Esophagus muscularis mucosa (tissue), 4 donors: Measurements from ENCODE around the gene CEP85. TPM values are rescaled to one million over a fixed set of nuclear protein-coding genes. Genes with fewer than 3 reads are reported as not detected.

Experiments
- DNase-seq: peaks from one replicate; pipeline ENCODE4 v3.0.0-alpha.2; 2017; ENCODE audit errors: extremely low spot score
- H3K27ac ChIP-seq, 4 donors: fragments of 200-600 bp; sonication (generic); replicated peaks in 1 of 4; 1 replicate in 3 of 4; 2 replicates in 1 of 4; pipeline ENCODE4 v1.5.1; 2016 to 2019; ENCODE audit warnings: mild to moderate bottlenecking in 1 of 4
- H3K27me3 ChIP-seq, 4 donors: fragments of 200-600 bp; sonication (generic); one replicate each; pipeline versions ENCODE4 v1.5.1 to v1.6.0; 2016 to 2019
- H3K36me3 ChIP-seq, 4 donors: fragments of 200-600 bp; sonication (generic); one replicate each; pipeline ENCODE4 v1.5.1; 2016 to 2019
- H3K4me1 ChIP-seq, 4 donors: fragments of 200-600 bp; sonication (generic); one replicate each; pipeline ENCODE4 v1.5.1; 2016 to 2019
- H3K4me3 ChIP-seq, 4 donors: fragments of 200-600 bp; sonication (generic); 1 replicate in 2 of 4; 2 replicates in 2 of 4; pipeline ENCODE4 v1.5.1; 2016 to 2019; ENCODE audit warnings: mild to moderate bottlenecking in 4 of 4, moderate library complexity in 1 of 4
- H3K9me3 ChIP-seq, 4 donors: fragments of 200-600 bp; sonication (generic); 1 replicate in 3 of 4; 2 replicates in 1 of 4; pipeline ENCODE4 v1.5.1; 2016 to 2019
- CTCF ChIP-seq, 3 experiments: fragments of 200-600 bp in 2 of 3; fragments of 450-650 bp in 1 of 3; sonication (generic) in 2 of 3; IDR thresholded peaks; one replicate each; pipeline ENCODE4 v1.5.1; 2017 to 2019; ENCODE audit warnings: antibody characterized with exemption in 3 of 3, mild to moderate bottlenecking in 2 of 3, moderate library complexity in 1 of 3
- EP300 ChIP-seq: sonication (generic); formaldehyde crosslinking; IDR thresholded peaks from one replicate; pipeline ENCODE4 v1.6.1; 2017; ENCODE audit warnings: antibody characterized with exemption
- POLR2A ChIP-seq: fragments of 450-650 bp; IDR thresholded peaks from one replicate; pipeline ENCODE4 v1.6.1; 2017; ENCODE audit warnings: antibody characterized with exemption, moderate library complexity, mild to moderate bottlenecking, low read depth
- POLR2AphosphoS5 ChIP-seq, 2 donors: sonication (generic); formaldehyde crosslinking; IDR thresholded peaks; one replicate each; pipeline ENCODE4 v1.6.1; 2017; ENCODE audit warnings: antibody characterized with exemption in 2 of 2
- WGBS: methylation state at CpG from one replicate; pipeline ENCODE4 v1.1.5; 2018; 5-methylcytosine and 5-hydroxymethylcytosine counted together
- intact Hi-C: fragments of 100-400 bp; cut with DNase I; formaldehyde crosslinking; loops from one replicate; pipeline ENCODE4 v1.15.1; 2023
- total RNA-seq, 4 donors: library from RNA; depleted of rRNA; stranded (reverse); fragments of >200 nt; gene quantifications; one replicate each; pipeline versions ENCODE4 v1.1.0 to v1.2.1, GENCODE V29; 2016

Gene CEP85
- total RNA-seq, 4 donors from 2014 or later, result 3.0 to 6.3 (median 4.8) TPM

- DNase-seq, result no peak
- Histone ChIP-seq H3K4me3 (no peak overlapping the region), H3K9me3 (no peaks in the 10 kb centered on the region), H3K27me3 (peaks cover 0 to 18% (median 0%) of the 10 kb centered on the region in 4 donors), H3K36me3 (no peaks in the 10 kb centered on the region), H3K27ac (no peak overlapping the region), H3K4me1 (peaks cover 0 to 7% (median 2%) of the 10 kb centered on the region in 4 donors)
- TF ChIP-seq POLR2AphosphoS5 (IDR thresholded peaks at IDR 0.05), result no peak
- no peak for TF ChIP-seq POLR2A
- TF ChIP-seq EP300, result no peak
- TF ChIP-seq CTCF (IDR thresholded peaks at IDR 0.05), result no peak
- WGBS, result 62% methylated on average over 3 of the region's 11 CpGs
- intact Hi-C loops, result no loop called here
Observed at GRCh38 chr1:26197813-26198212, 36.2 kb upstream of the CEP85 start.

- WGBS, result 85% methylated on average over 4 of the region's 5 CpGs
- no peak for DNase-seq
- Histone ChIP-seq H3K27me3 (peaks cover 0 to 25% (median 0%) of the 10 kb centered on the region in 4 donors), H3K36me3 (no peaks in the 10 kb centered on the region), H3K27ac (no peak overlapping the region), H3K4me1 (peaks cover 0 to 7% (median 2%) of the 10 kb centered on the region in 4 donors), H3K4me3 (no peak overlapping the region), H3K9me3 (no peaks in the 10 kb centered on the region)
- TF ChIP-seq CTCF (IDR thresholded peaks at IDR 0.05), result no peak
- no peak for TF ChIP-seq POLR2AphosphoS5 (IDR thresholded peaks at IDR 0.05)
- no peak for TF ChIP-seq POLR2A
- no peak for TF ChIP-seq EP300
- intact Hi-C loops, result no loop called here
Observed at GRCh38 chr1:26200413-26200812, 33.6 kb upstream of the CEP85 start.

GRCh38 chr1:26203642-26204318, 30.2 kb upstream of the CEP85 start:
- Histone ChIP-seq H3K9me3 (no peaks in the 10 kb centered on the region), H3K27ac (no peak overlapping the region), H3K4me1 (peaks cover 0 to 7% (median 2%) of the 10 kb centered on the region in 4 donors), H3K36me3 (no peaks in the 10 kb centered on the region), H3K4me3 (no peak overlapping the region), H3K27me3 (peaks cover 0 to 16% (median 0%) of the 10 kb centered on the region in 4 donors)
- intact Hi-C loops, result no loop called here
- TF ChIP-seq EP300, result no peak
- TF ChIP-seq CTCF (IDR thresholded peaks at IDR 0.05), result no peak
- TF ChIP-seq POLR2A, result no peak
- no peak for TF ChIP-seq POLR2AphosphoS5 (IDR thresholded peaks at IDR 0.05)
- no peak for DNase-seq
- WGBS, result 78% methylated on average over 1 of the region's 9 CpGs

GRCh38 chr1:26210147-26210870, 23.7 kb upstream of the CEP85 start:
- H3K36me3 ChIP-seq, result no peaks in the 10 kb centered on the region
- H3K27me3 ChIP-seq, result no peaks in the 10 kb centered on the region
- WGBS, result 73% methylated on average over 5 of the region's 5 CpGs
- H3K4me3 ChIP-seq, result no peak overlapping the region
- DNase-seq, result no peak
- intact Hi-C loops, result no loop called here
- TF ChIP-seq POLR2A, result no peak
- TF ChIP-seq CTCF (IDR thresholded peaks at IDR 0.05), result no peak
- no peak for TF ChIP-seq POLR2AphosphoS5 (IDR thresholded peaks at IDR 0.05)
- TF ChIP-seq EP300, result no peak
- no peaks in the 10 kb centered on the region for H3K9me3 ChIP-seq
- no peaks in the 10 kb centered on the region for H3K4me1 ChIP-seq
- no peak overlapping the region for H3K27ac ChIP-seq
